NCI-H345 treated with DMSO at 0.1 percent for 48 hours (cell line): Measurements from ENCODE around the gene POLN.
"Not testable (repeated sequence)": the region's sequence is repeated elsewhere in the genome, so short reads cannot be mapped to it uniquely, and the experiment has no call there.

Experiments used
- DNase-seq: peaks from one replicate; lab custom pipeline; 2025; ENCODE audit not compliant: unreplicated experiment; lab: John Stamatoyannopoulos, UW

Gene POLN

GRCh38 chr4:2275546-2276251 is 33.8 kb upstream of the POLN start:
- no peak for DNase-seq

- not testable (repeated sequence) for DNase-seq
These were observed 33.1 kb upstream of the POLN start for GRCh38 chr4:2275044-2275397.

- DNase-seq: no peak
These were observed 32.6 kb upstream of the POLN start for GRCh38 chr4:2274320-2275043.

- DNase-seq: no peak
These were observed 31.9 kb upstream of the POLN start for GRCh38 chr4:2273657-2274319.

GRCh38 chr4:2273221-2273620 is 31.3 kb upstream of the POLN start:
- no peak for DNase-seq

- DNase-seq: no peak
These were observed 30.9 kb upstream of the POLN start for GRCh38 chr4:2272828-2273120.

GRCh38 chr4:2272026-2272827 is 30.3 kb upstream of the POLN start:
- DNase-seq: no peak

GRCh38 chr4:2271279-2272025 is 29.5 kb upstream of the POLN start:
- no peak for DNase-seq

GRCh38 chr4:2270341-2271165 is 28.6 kb upstream of the POLN start:
- DNase-seq: no peak

GRCh38 chr4:2269618-2270163 is 27.8 kb upstream of the POLN start:
- DNase-seq: no peak

GRCh38 chr4:2269206-2269531 is 27.2 kb upstream of the POLN start:
- DNase-seq: no peak

- no peak for DNase-seq
These were observed 26.7 kb upstream of the POLN start for GRCh38 chr4:2268357-2269205.

GRCh38 chr4:2267841-2268240 is 25.9 kb upstream of the POLN start:
- DNase-seq: no peak

- DNase-seq: no peak
These were observed 25.4 kb upstream of the POLN start for GRCh38 chr4:2267320-2267811.

- DNase-seq: no peak
These were observed 24.9 kb upstream of the POLN start for GRCh38 chr4:2266821-2267220.

GRCh38 chr4:2266181-2266580 is 24.3 kb upstream of the POLN start:
- DNase-seq: no peak

- DNase-seq: no peak
These were observed 23.5 kb upstream of the POLN start for GRCh38 chr4:2265113-2266110.
